Pancreas (tissue), 10 donors: ENCODE data around the gene AMIGO3. TPM values are rescaled to one million over a fixed set of nuclear protein-coding genes. Genes with fewer than 3 reads are reported as not detected.

Source experiments
- ATAC-seq, 4 donors: fragments of 200-7000 bp; cut with Tn5 transposase; one replicate each; pipeline versions ENCODE4 v1.8.0 to v1.9.1; 2020; ENCODE audit warnings: mild to moderate bottlenecking in 4 of 4, moderate library complexity in 4 of 4
- DNase-seq, 6 donors: peaks; one replicate each; pipeline ENCODE4 v3.0.0-alpha.2; 2020
- FAIRE-seq: peaks from 2 replicates; lab custom pipeline; 2012; peaks lifted over from hg19 to GRCh38; lab: Jason Lieb, UNC
- H3K27ac ChIP-seq, 4 donors: fragments of 200-600 bp; sonication (generic); 1 replicate in 3 of 4; 2 replicates in 1 of 4; pipeline versions ENCODE4 v1.5.0 to v1.8.0; 2020
- H3K27me3 ChIP-seq, 4 donors: fragments of 200-600 bp; one replicate each; pipeline ENCODE4 v1.8.0; 2021
- H3K36me3 ChIP-seq, 3 donors: fragments of 200-600 bp; sonication (generic) in 1 of 3; one replicate each; pipeline versions ENCODE4 v1.5.0 to v1.8.0; 2020 to 2021
- H3K4me1 ChIP-seq, 3 donors: fragments of 200-600 bp; one replicate each; pipeline ENCODE4 v1.8.0; 2021
- H3K4me3 ChIP-seq, 4 donors: fragments of 200-600 bp; sonication (generic) in 2 of 4; one replicate each; pipeline versions ENCODE4 v1.5.0 to v1.8.0; 2020 to 2021
- H3K9me3 ChIP-seq, 4 donors: fragments of 200-600 bp; one replicate each; pipeline ENCODE4 v1.8.0; 2021
- CTCF ChIP-seq, 4 donors: fragments of 200-600 bp; sonication (generic) in 3 of 4; IDR thresholded peaks; one replicate each; pipeline versions ENCODE4 v1.5.0 to v1.8.0; 2021; ENCODE audit warnings: antibody characterized with exemption in 4 of 4
- WGBS, 2 donors: extraction: QIAGEN DNeasy Blood & Tissue Kit; methylation state at CpG; one replicate each; pipeline ENCODE4 v1.1.7; 2013; 5-methylcytosine and 5-hydroxymethylcytosine counted together
- intact Hi-C, 3 donors: fragments of 100-400 bp; cut with DNase I; formaldehyde crosslinking; loops; one replicate each; pipeline versions ENCODE4 v1.11.1 to v1.14.2; 2022
- polyA plus RNA-seq, 2 donors: library from polyadenylated mRNA; stranded (reverse); fragments of 200-250 nt; gene quantifications; one replicate each; pipeline ENCODE4 v1.2.3, GENCODE V29; 2013
- total RNA-seq, 6 donors: library from RNA; stranded (reverse); fragmentation: NEBNext Ultra II Directional in 4 of 6; extraction: Animal tissue kit (Norgen Biotek cat#: 25700) in 4 of 6; gene quantifications; one replicate each; pipeline versions ENCODE4 v1.2.1 to v1.2.4, GENCODE V29; 2021 to 2023
- donor health status: healthy with polysubstance abuse.
- donor health status: DM: no; HTN: no; CAD: no; lungs with moderate emphysema.
- donor health status: DM: no; HTN: no; CAD: no.
- donor health status: control.
- donor health status: control.
- donor health status: Bipolar disorder and iron deficiency.
- donor health status: DM: yes; HTN: yes; CAD: no.
- donor health status: DM: no; HTN: no; CAD: no.
- donor health status: DM: no; HTN: no; CAD: no.
- donor health status: DM: yes; HTN: yes; CAD: no.

Gene AMIGO3
- total and polyA plus RNA-seq, 8 donors = 3.9 to 4.0 TPM; not detected in 6

GRCh38 chr3:49723296-49723627 lies 3.8 kb upstream of the AMIGO3 start:
- peaks cover 4 to 17% (median 10%) of the 10 kb centered on the region in 3 donors for H3K4me1 ChIP-seq

GRCh38 chr3:49722896-49723295 lies 3.4 kb upstream of the AMIGO3 start:
- H3K4me3 ChIP-seq = peak overlapping the region; percentile 90 to 100 (median 98)
- H3K9me3 ChIP-seq = no peaks in the 10 kb centered on the region
- DNase-seq = peak in 4 of 6 donors; percentile 44 to 80 (median 66)
- TF ChIP-seq CTCF (IDR thresholded peaks at IDR 0.05) = no peak
- peaks cover 0 to 20% (median 10%) of the 10 kb centered on the region in 3 donors for H3K36me3 ChIP-seq
- intact Hi-C loops = no loop called here
- H3K27me3 ChIP-seq = no peaks in the 10 kb centered on the region
- peak overlapping the region; percentile 94 to 100 (median 98) for H3K27ac ChIP-seq
- no peak for ATAC-seq
- FAIRE-seq = no peak
- 29 to 39% methylated on average over 8 of the region's 8 CpGs for whole genome bisulfite sequencing, 2 donors
- H3K4me1 ChIP-seq = peaks cover 4 to 17% (median 10%) of the 10 kb centered on the region in 3 donors

More at GRCh38 chr3:49723296-49723627, 3.8 kb upstream of the AMIGO3 start:
- ATAC-seq (peak; percentile 49 to 63 (median 56)), DNase-seq (peak; percentile 76 to 94 (median 83)), FAIRE-seq (no peak)
- Histone ChIP-seq H3K4me3 (peak overlapping the region; percentile 90 to 100 (median 98)), H3K27me3 (no peaks in the 10 kb centered on the region), H3K36me3 (peaks cover 0 to 20% (median 10%) of the 10 kb centered on the region in 3 donors), H3K27ac (peak overlapping the region; percentile 94 to 100 (median 98)), H3K9me3 (no peaks in the 10 kb centered on the region)
- 0% methylated on average over 20 of the region's 20 CpGs for WGBS, 2 donors
- no peak for TF ChIP-seq CTCF (IDR thresholded peaks at IDR 0.05)
- intact Hi-C loops = no loop called here

- WGBS, 2 donors = 55% methylated on average over 26 of the region's 26 CpGs
- H3K27ac ChIP-seq = peak overlapping the region in 1 of 4 donors; percentile 99
- DNase-seq (peak in 3 of 6 donors; percentile 55 to 65 (median 57)), ATAC-seq (no peak), FAIRE-seq (no peak)
- peaks cover 4 to 17% (median 10%) of the 10 kb centered on the region in 3 donors for H3K4me1 ChIP-seq
- no peaks in the 10 kb centered on the region for H3K9me3 ChIP-seq
- intact Hi-C loops = no loop called here
- H3K4me3 ChIP-seq = peak overlapping the region in 3 of 4 donors; percentile 96 to 100 (median 100)
- peaks cover 0 to 17% (median 8%) of the 10 kb centered on the region in 3 donors for H3K36me3 ChIP-seq
- H3K27me3 ChIP-seq = no peaks in the 10 kb centered on the region
- TF ChIP-seq CTCF (IDR thresholded peaks at IDR 0.05) = no peak
Measured at GRCh38 chr3:49721896-49722781, 2.7 kb upstream of the AMIGO3 start.

- 51 to 56% methylated on average over 9 of the region's 9 CpGs for WGBS, 2 donors
- Histone ChIP-seq H3K9me3 (no peaks in the 10 kb centered on the region), H3K36me3 (peaks cover 0 to 11% (median 5%) of the 10 kb centered on the region in 3 donors), H3K4me3 (peak overlapping the region in 1 of 4 donors; percentile 100), H3K27ac (no peak overlapping the region), H3K4me1 (peaks cover 4 to 17% (median 8%) of the 10 kb centered on the region in 3 donors), H3K27me3 (no peaks in the 10 kb centered on the region)
- FAIRE-seq (no peak), DNase-seq (no peak), ATAC-seq (no peak)
- intact Hi-C loops = no loop called here
- TF ChIP-seq CTCF (IDR thresholded peaks at IDR 0.05) = no peak
Measured at GRCh38 chr3:49721596-49721895, 2.1 kb upstream of the AMIGO3 start.
